Testis (tissue), 3 donors: ENCODE measurements around the gene MYO5B. TPM values are rescaled to one million over a fixed set of nuclear protein-coding genes. Genes with fewer than 3 reads are reported as not detected.

Source experiments
- DNase-seq: peaks from one replicate; pipeline ENCODE4 v3.0.0-alpha.2; 2019
- H3K27ac ChIP-seq, 2 donors: fragments of 200-600 bp; sonication (generic); one replicate each; pipeline ENCODE4 v1.5.1; 2019
- H3K27me3 ChIP-seq: fragments of 200-600 bp; sonication (generic); one replicate; pipeline ENCODE4 v1.5.1; 2019
- H3K36me3 ChIP-seq: fragments of 200-600 bp; sonication (generic); one replicate; pipeline ENCODE4 v1.5.1; 2017; ENCODE audit warnings: low read depth; ENCODE audit errors: missing control alignments
- H3K4me1 ChIP-seq: fragments of 200-600 bp; sonication (generic); one replicate; pipeline ENCODE4 v1.5.1; 2019
- H3K4me3 ChIP-seq, 2 donors: fragments of 200-600 bp; sonication (generic); one replicate each; pipeline ENCODE4 v1.5.1; 2017 to 2019
- H3K9me3 ChIP-seq: fragments of 200-600 bp; sonication (generic); one replicate; pipeline ENCODE4 v1.5.1; 2017
- CTCF ChIP-seq, 3 experiments: fragments of 450-650 bp in 2 of 3; fragments of 200-600 bp in 1 of 3; sonication (generic) in 1 of 3; IDR thresholded peaks; one replicate each; pipeline ENCODE4 v1.5.1; 2016 to 2019; ENCODE audit warnings: antibody characterized with exemption in 3 of 3, mild to moderate bottlenecking in 2 of 3, moderate library complexity in 1 of 3
- POLR2A ChIP-seq: fragments of 450-650 bp; IDR thresholded peaks from one replicate; pipeline ENCODE4 v1.6.1; 2017; ENCODE audit warnings: antibody characterized with exemption, mild to moderate bottlenecking, moderate library complexity
- WGBS, 2 donors: methylation state at CpG; one replicate each; pipeline ENCODE4 v1.1.5; 2018; 5-methylcytosine and 5-hydroxymethylcytosine counted together
- intact Hi-C: fragments of 100-400 bp; cut with DNase I; formaldehyde crosslinking; loops from one replicate; pipeline ENCODE4 v1.15.1; 2023; ENCODE audit warnings: low total_unique reads
- polyA plus RNA-seq: library from polyadenylated mRNA; stranded (reverse); fragments of 350-450 nt; fragmentation: Illumina TruSeq; extraction: RNeasy Lipid Tissue Mini Kit (QIAGEN cat#74804); gene quantifications from one replicate; pipeline ENCODE4 v1.2.3, GENCODE V29; 2014; ENCODE audit warnings: low read depth, low replicate concordance; ENCODE audit not compliant: insufficient read depth
- total RNA-seq, 2 donors: library from RNA; depleted of rRNA; stranded (reverse); fragments of >200 nt; gene quantifications; one replicate each; pipeline ENCODE4 v1.2.3, GENCODE V29; 2016

The MYO5B gene
- total and polyA plus RNA-seq, 3 donors from 2014 or later = 24.8 to 31.8 (median 26.1) TPM

- TF ChIP-seq CTCF (IDR thresholded peaks at IDR 0.05) = no peak
- TF ChIP-seq POLR2A = no peak
- Histone ChIP-seq H3K36me3 (no peaks in the 10 kb centered on the region), H3K27me3 (no peaks in the 10 kb centered on the region), H3K9me3 (no peaks in the 10 kb centered on the region), H3K4me3 (no peak overlapping the region), H3K27ac (no peak overlapping the region), H3K4me1 (no peaks in the 10 kb centered on the region)
- intact Hi-C loops = no loop called here
- 79 to 87% methylated on average over 15 of the region's 15 CpGs for WGBS, 2 donors
- DNase-seq = no peak
Measured at GRCh38 chr18:50128506-50129271, 66.3 kb downstream of the MYO5B start.

- no peaks in the 10 kb centered on the region for H3K36me3 ChIP-seq
- intact Hi-C loops = no loop called here
- no peak for DNase-seq
- no peaks in the 10 kb centered on the region for H3K27me3 ChIP-seq
- no peaks in the 10 kb centered on the region for H3K4me1 ChIP-seq
- WGBS, 2 donors = 86 to 88% methylated on average over 4 of the region's 4 CpGs
- no peak overlapping the region for H3K27ac ChIP-seq
- no peak overlapping the region for H3K4me3 ChIP-seq
- H3K9me3 ChIP-seq = no peaks in the 10 kb centered on the region
- TF ChIP-seq CTCF (IDR thresholded peaks at IDR 0.05) (no peak), POLR2A (no peak)
Measured at GRCh38 chr18:50127516-50128210, 67.3 kb downstream of the MYO5B start.

GRCh38 chr18:50126471-50126870 is 68.5 kb downstream of the MYO5B start:
- H3K9me3 ChIP-seq = no peaks in the 10 kb centered on the region
- H3K27me3 ChIP-seq = no peaks in the 10 kb centered on the region
- no peaks in the 10 kb centered on the region for H3K36me3 ChIP-seq
- no peaks in the 10 kb centered on the region for H3K4me1 ChIP-seq
- intact Hi-C loops = no loop called here
- H3K27ac ChIP-seq = no peak overlapping the region
- DNase-seq = no peak
- 37 to 50% methylated on average over 3 of the region's 3 CpGs for WGBS, 2 donors
- TF ChIP-seq POLR2A (no peak), CTCF (IDR thresholded peaks at IDR 0.05) (no peak)
- no peak overlapping the region for H3K4me3 ChIP-seq

- Histone ChIP-seq H3K27ac (no peak overlapping the region), H3K4me3 (no peak overlapping the region), H3K27me3 (no peaks in the 10 kb centered on the region), H3K4me1 (no peaks in the 10 kb centered on the region), H3K36me3 (no peaks in the 10 kb centered on the region), H3K9me3 (no peaks in the 10 kb centered on the region)
- no peak for DNase-seq
- intact Hi-C loops = no loop called here
- TF ChIP-seq POLR2A (no peak), CTCF (IDR thresholded peaks at IDR 0.05) (no peak)
- WGBS, 2 donors = 84 to 94% methylated on average over 1 of the region's 1 CpG
Measured at GRCh38 chr18:50125456-50125855, 69.5 kb downstream of the MYO5B start.
